H9 (cell line): ENCODE measurements around the gene SOX15. TPM values are rescaled to one million over a fixed set of nuclear protein-coding genes. Genes with fewer than 3 reads are reported as not detected.

ENCODE experiments used
- DNase-seq: peaks from one replicate; pipeline ENCODE4 v3.0.0-alpha.2; 2017
- H2AFZ ChIP-seq: one replicate; pipeline ENCODE4 v1.6.1; 2013; ENCODE audit warnings: mild to moderate bottlenecking, low read length, control low read depth, moderate library complexity
- H2AK5ac ChIP-seq: 2 replicates; pipeline ENCODE4 v1.6.1; 2013; ENCODE audit warnings: low read length, control low read depth, mixed read lengths; ENCODE audit not compliant: insufficient read length
- H2BK120ac ChIP-seq: one replicate; pipeline ENCODE4 v1.6.1; 2013; ENCODE audit warnings: low read depth, mild to moderate bottlenecking, low read length, control low read depth, inconsistent platforms; ENCODE audit not compliant: poor library complexity, severe bottlenecking
- H2BK12ac ChIP-seq: 2 replicates; pipeline ENCODE4 v1.6.1; 2013; ENCODE audit warnings: low read length, control low read depth, mixed read lengths, low read depth; ENCODE audit not compliant: insufficient read length
- H2BK15ac ChIP-seq: 2 replicates; pipeline ENCODE4 v1.6.1; 2013; ENCODE audit warnings: low read depth, low read length, control low read depth
- H2BK20ac ChIP-seq: one replicate; pipeline ENCODE4 v1.6.1; 2013; ENCODE audit warnings: low read depth, mild to moderate bottlenecking, low read length, control low read depth, inconsistent platforms; ENCODE audit not compliant: poor library complexity, severe bottlenecking
- H2BK5ac ChIP-seq: 2 replicates; pipeline ENCODE4 v1.6.1; 2013; ENCODE audit warnings: low read length, control low read depth, mixed read lengths; ENCODE audit not compliant: insufficient read length
- H3K14ac ChIP-seq: 2 replicates; pipeline ENCODE4 v1.6.1; 2013; ENCODE audit warnings: low read length, control low read depth; ENCODE audit not compliant: insufficient read depth
- H3K18ac ChIP-seq: 2 replicates; pipeline ENCODE4 v1.6.1; 2013; ENCODE audit warnings: low read depth, mild to moderate bottlenecking, mixed read lengths, low read length, control low read depth; ENCODE audit not compliant: insufficient read length
- H3K23ac ChIP-seq: 2 replicates; pipeline ENCODE4 v1.6.1; 2013; ENCODE audit warnings: low read length, control low read depth, mixed read lengths, low read depth; ENCODE audit not compliant: insufficient read length
- H3K23me2 ChIP-seq: 2 replicates; pipeline ENCODE4 v1.6.1; 2013; ENCODE audit warnings: low read depth, mild to moderate bottlenecking, mixed read lengths, low read length, control low read depth; ENCODE audit not compliant: insufficient read length, poor library complexity, severe bottlenecking
- H3K27ac ChIP-seq: 2 replicates; pipeline ENCODE4 v1.5.1; 2013; ENCODE audit warnings: low read length, control low read depth, mixed read lengths, low read depth; ENCODE audit not compliant: insufficient read length
- H3K27me3 ChIP-seq: 2 replicates; pipeline ENCODE4 v1.6.1; 2013; ENCODE audit warnings: low read length, control low read depth, inconsistent platforms; ENCODE audit not compliant: insufficient read depth
- H3K4ac ChIP-seq: 2 replicates; pipeline ENCODE4 v1.6.1; 2013; ENCODE audit warnings: low read depth, mild to moderate bottlenecking, control low read depth, inconsistent platforms, low read length, moderate library complexity
- H3K4me1 ChIP-seq: 2 replicates; pipeline ENCODE4 v1.6.1; 2013; ENCODE audit warnings: low read length, control low read depth, inconsistent platforms; ENCODE audit not compliant: insufficient read depth
- H3K4me2 ChIP-seq: 2 replicates; pipeline ENCODE4 v1.6.1; 2013; ENCODE audit warnings: low read length, control low read depth, mixed read lengths; ENCODE audit not compliant: insufficient read length, insufficient read depth
- H3K56ac ChIP-seq: 2 replicates; pipeline ENCODE4 v1.6.1; 2013; ENCODE audit warnings: low read depth, mild to moderate bottlenecking, mixed read lengths, low read length, control low read depth; ENCODE audit not compliant: insufficient read length
- H3K79me1 ChIP-seq: 2 replicates; pipeline ENCODE4 v1.6.1; 2013; ENCODE audit warnings: low read depth, mild to moderate bottlenecking, moderate library complexity, low read length, control low read depth, inconsistent platforms; ENCODE audit not compliant: insufficient read depth, poor library complexity, severe bottlenecking
- H3K79me2 ChIP-seq: 2 replicates; pipeline ENCODE4 v1.6.1; 2013; ENCODE audit warnings: low read length, control low read depth, inconsistent platforms; ENCODE audit not compliant: insufficient read depth
- H3K9ac ChIP-seq: 2 replicates; pipeline ENCODE4 v1.6.1; 2013; ENCODE audit warnings: low read length, control low read depth, mixed read lengths; ENCODE audit not compliant: insufficient read length; ENCODE audit errors: extremely low read depth
- H3K9me3 ChIP-seq: one replicate; pipeline ENCODE4 v1.6.1; 2013; ENCODE audit warnings: low read depth, low read length, inconsistent platforms; ENCODE audit not compliant: control insufficient read depth
- H3T11ph ChIP-seq: one replicate; pipeline ENCODE4 v1.6.1; 2013; ENCODE audit warnings: mild to moderate bottlenecking, low read length, control low read depth, inconsistent platforms
- H4K20me1 ChIP-seq: one replicate; pipeline ENCODE4 v1.6.1; 2013; ENCODE audit not compliant: control insufficient read depth, insufficient read length, insufficient read depth
- H4K5ac ChIP-seq: 2 replicates; pipeline ENCODE4 v1.6.1; 2013; ENCODE audit warnings: low read depth, mild to moderate bottlenecking, mixed read lengths, low read length, control low read depth; ENCODE audit not compliant: insufficient read length
- H4K8ac ChIP-seq: replicated peaks from 2 replicates; pipeline ENCODE4 v1.6.1; 2013; ENCODE audit warnings: low read length, control low read depth, mixed read lengths, low read depth; ENCODE audit not compliant: insufficient read length
- H4K91ac ChIP-seq: 2 replicates; pipeline ENCODE4 v1.6.1; 2013; ENCODE audit warnings: low read depth, mild to moderate bottlenecking, moderate library complexity, mixed read lengths, low read length, control low read depth; ENCODE audit not compliant: insufficient read length
- H3K27ac Mint-ChIP-seq, 3 experiments: 2 replicates in 2 of 3; 3 replicates in 1 of 3; pipeline ENCODE4 v1.8.0; 2020 to 2021; ENCODE audit warnings: mixed read lengths in 3 of 3, mild to moderate bottlenecking in 1 of 3, moderate library complexity in 1 of 3
- H3K27me3 Mint-ChIP-seq: 2 replicates; pipeline ENCODE4 v1.8.0; 2021; ENCODE audit warnings: low read depth, mild to moderate bottlenecking, moderate library complexity, mixed read lengths
- H3K36me3 Mint-ChIP-seq, 3 experiments: 2 replicates in 2 of 3; 3 replicates in 1 of 3; pipeline ENCODE4 v1.8.0; 2020 to 2021; ENCODE audit warnings: low read depth in 3 of 3, mixed read lengths in 3 of 3; ENCODE audit not compliant: insufficient read depth in 1 of 3
- H3K4me1 Mint-ChIP-seq, 2 experiments: 2 replicates each; pipeline ENCODE4 v1.8.0; 2020; ENCODE audit warnings: mixed read lengths in 2 of 2
- H3K4me3 Mint-ChIP-seq, 2 experiments: 2 replicates in 1 of 2; 3 replicates in 1 of 2; pipeline ENCODE4 v1.8.0; 2020 to 2021; ENCODE audit warnings: mild to moderate bottlenecking in 2 of 2, mixed read lengths in 2 of 2, moderate library complexity in 1 of 2
- H3K9me3 Mint-ChIP-seq, 2 experiments: 2 replicates in 1 of 2; 3 replicates in 1 of 2; pipeline ENCODE4 v1.8.0; 2020; ENCODE audit warnings: mild to moderate bottlenecking in 2 of 2, mixed read lengths in 2 of 2, moderate library complexity in 1 of 2
- CTCF ChIP-seq: fragments of 200-600 bp; sonication (generic); conservative IDR thresholded peaks from 3 replicates; pipeline ENCODE4 v1.8.0; 2021; ENCODE audit warnings: antibody characterized with exemption, mild to moderate bottlenecking
- WGBS: extraction: QIAGEN DNeasy Blood & Tissue Kit; methylation state at CpG from one replicate; pipeline ENCODE4 v1.1.7; 2013; ENCODE audit warnings: missing lambda C conversion rate, low lambda C conversion rate, mixed read lengths; ENCODE audit not compliant: insufficient read length; ENCODE audit errors: extremely low coverage; 5-methylcytosine and 5-hydroxymethylcytosine counted together
- total RNA-seq: library from RNA; stranded (reverse); gene quantifications from 2 replicates; pipeline ENCODE4 v1.2.1, GENCODE V29; 2021

Gene SOX15
- total RNA-seq, 1 experiment from 2014 or later = 7.7 TPM

GRCh38 chr17:7544911-7545310 lies 45.0 kb downstream of the SOX15 start:
- H3K23ac ChIP-seq = no peak overlapping the region
- Mint-ChIP-seq H3K27ac (no peak overlapping the region), H3K4me1 (peaks cover 3 to 9% of the 10 kb centered on the region in 2 experiments; a peak in 3 of 4 replicates), H3K9me3 (0 out of 5 replicates have a peak, but pooled peaks cover 0 to 2% of the 10 kb centered on the region in 2 experiments), H3K4me3 (no peak overlapping the region), H3K36me3 (no peaks in the 10 kb centered on the region), H3K27me3 (peaks cover 37% of the 10 kb centered on the region)
- H4K91ac ChIP-seq = no peak overlapping the region
- no peak overlapping the region for H4K8ac ChIP-seq
- WGBS = no CpG with 5 or more reads among the region's 6 CpGs
- H3K56ac ChIP-seq = no peak overlapping the region
- H3K79me2 ChIP-seq = no peaks in the 10 kb centered on the region
- H3T11ph ChIP-seq = no peak overlapping the region
- H3K79me1 ChIP-seq = no peaks in the 10 kb centered on the region
- no peak overlapping the region for H2BK15ac ChIP-seq
- H2BK120ac ChIP-seq = no peak overlapping the region
- peaks cover 6% of the 10 kb centered on the region for H3K23me2 ChIP-seq
- H3K4ac ChIP-seq = no peak overlapping the region
- no peak overlapping the region for H2BK20ac ChIP-seq
- H2AFZ ChIP-seq = no peak overlapping the region
- no peak for DNase-seq
- TF ChIP-seq CTCF = no peak
- no peak overlapping the region for H3K14ac ChIP-seq
- no peak overlapping the region for H3K4me2 ChIP-seq
- H3K27ac ChIP-seq = no peak overlapping the region
- H3K9me3 ChIP-seq = no peaks in the 10 kb centered on the region
- H3K9ac ChIP-seq = no peak overlapping the region
- H4K5ac ChIP-seq = no peak overlapping the region
- H2BK5ac ChIP-seq = no peak overlapping the region
- no peak overlapping the region for H2AK5ac ChIP-seq
- no peak overlapping the region for H2BK12ac ChIP-seq
- no peaks in the 10 kb centered on the region for H4K20me1 ChIP-seq
- H3K18ac ChIP-seq = no peak overlapping the region
- peaks cover 2% of the 10 kb centered on the region; the same call in 1 of the 2 replicates for H3K4me1 ChIP-seq
- 0 out of 2 replicates have a peak, but pooled peaks cover 2% of the 10 kb centered on the region for H3K27me3 ChIP-seq
